Fibroblast of lung (primary cell): Measurements from ENCODE around the gene FGGY.

Experiments
- EZH2 ChIP-seq: IDR thresholded peaks from 2 replicates; pipeline ENCODE4 v1.5.1; 2012; ENCODE audit warnings: low read length, control low read depth, mild to moderate bottlenecking; ENCODE audit errors: missing control alignments
- TF ChIP-seq, protein P1 (sequence below), 2 donors: IDR thresholded peaks in 1 of 2; conservative IDR thresholded peaks in 1 of 2; 1 replicate in 1 of 2; 2 replicates in 1 of 2; pipeline ENCODE4 v1.5.1; 2011 to 2012; ENCODE audit warnings: low read length in 2 of 2, control low read depth in 1 of 2, inconsistent platforms in 1 of 2, low read depth in 1 of 2, mild to moderate bottlenecking in 1 of 2

DNA sequence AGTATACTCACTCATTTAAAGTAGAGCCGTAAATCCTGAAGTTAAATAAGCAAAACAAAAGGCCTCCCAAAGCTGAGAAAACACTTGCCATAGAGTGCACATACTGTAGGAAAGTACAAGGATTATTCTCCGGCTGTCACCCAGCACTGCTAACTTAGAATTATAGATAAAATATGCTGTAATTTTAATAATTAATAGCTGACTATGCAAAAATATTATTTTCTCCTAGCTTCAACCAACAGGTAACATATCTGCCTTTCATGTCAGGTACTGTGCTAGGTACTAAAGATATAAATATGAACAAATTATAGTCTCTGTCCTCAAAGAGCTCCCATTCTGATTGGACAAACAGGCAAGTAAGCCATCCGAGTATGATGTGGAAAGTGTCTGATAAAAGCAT, 233.2 kb downstream of the FGGY start:
- TF ChIP-seq, protein P1, sequence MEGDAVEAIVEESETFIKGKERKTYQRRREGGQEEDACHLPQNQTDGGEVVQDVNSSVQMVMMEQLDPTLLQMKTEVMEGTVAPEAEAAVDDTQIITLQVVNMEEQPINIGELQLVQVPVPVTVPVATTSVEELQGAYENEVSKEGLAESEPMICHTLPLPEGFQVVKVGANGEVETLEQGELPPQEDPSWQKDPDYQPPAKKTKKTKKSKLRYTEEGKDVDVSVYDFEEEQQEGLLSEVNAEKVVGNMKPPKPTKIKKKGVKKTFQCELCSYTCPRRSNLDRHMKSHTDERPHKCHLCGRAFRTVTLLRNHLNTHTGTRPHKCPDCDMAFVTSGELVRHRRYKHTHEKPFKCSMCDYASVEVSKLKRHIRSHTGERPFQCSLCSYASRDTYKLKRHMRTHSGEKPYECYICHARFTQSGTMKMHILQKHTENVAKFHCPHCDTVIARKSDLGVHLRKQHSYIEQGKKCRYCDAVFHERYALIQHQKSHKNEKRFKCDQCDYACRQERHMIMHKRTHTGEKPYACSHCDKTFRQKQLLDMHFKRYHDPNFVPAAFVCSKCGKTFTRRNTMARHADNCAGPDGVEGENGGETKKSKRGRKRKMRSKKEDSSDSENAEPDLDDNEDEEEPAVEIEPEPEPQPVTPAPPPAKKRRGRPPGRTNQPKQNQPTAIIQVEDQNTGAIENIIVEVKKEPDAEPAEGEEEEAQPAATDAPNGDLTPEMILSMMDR (conservative IDR thresholded peaks at IDR 0.05 in 1 of 2, IDR thresholded peaks at IDR 0.05 in 1 of 2; ENCODE audit: low read depth in 1 of 2, low read length in 2 of 2) = no peak
- no peak for TF ChIP-seq EZH2
